Right cardiac atrium (tissue), 5 donors: Measurements from ENCODE around the gene UBE2H. TPM values are rescaled to one million over a fixed set of nuclear protein-coding genes. Genes with fewer than 3 reads are reported as not detected.
"Not testable (repeated sequence)": the region's sequence is repeated elsewhere in the genome, so short reads cannot be mapped to it uniquely, and the experiment has no call there.

ENCODE experiments used
- ATAC-seq, 2 donors: fragments of 200-7000 bp; cut with Tn5 transposase; one replicate each; pipeline versions ENCODE4 v1.8.0 to v1.9.1; 2020; ENCODE audit warnings: moderate library complexity in 2 of 2, mild to moderate bottlenecking in 1 of 2
- DNase-seq, 3 donors: peaks; one replicate each; pipeline ENCODE4 v3.0.0-alpha.2; 2020
- H3K27ac ChIP-seq: one replicate; pipeline ENCODE4 v1.5.1; 2013; ENCODE audit warnings: mild to moderate bottlenecking, low read length, control low read depth, moderate library complexity
- H3K27me3 ChIP-seq: one replicate; pipeline ENCODE4 v1.6.1; 2013; ENCODE audit not compliant: control insufficient read depth, insufficient read depth
- H3K4me1 ChIP-seq: one replicate; pipeline ENCODE4 v1.6.1; 2013; ENCODE audit warnings: low read length; ENCODE audit not compliant: control insufficient read depth, insufficient read depth
- H3K4me3 ChIP-seq: one replicate; pipeline ENCODE4 v1.5.1; 2013; ENCODE audit warnings: low read length, control low read depth
- H3K9me3 ChIP-seq: one replicate; pipeline ENCODE4 v1.6.1; 2013; ENCODE audit warnings: low read length; ENCODE audit not compliant: control insufficient read depth
- WGBS: extraction: QIAGEN DNeasy Blood & Tissue Kit; methylation state at CpG from one replicate; pipeline ENCODE4 v1.1.7; 2013; 5-methylcytosine and 5-hydroxymethylcytosine counted together
- intact Hi-C, 4 donors: fragments of 100-400 bp; cut with DNase I; formaldehyde crosslinking; loops; one replicate each; pipeline versions ENCODE4 v1.11.0 to v1.14.0; 2022 to 2023
- polyA plus RNA-seq: library from polyadenylated mRNA; stranded (reverse); fragments of 200-250 nt; gene quantifications from one replicate; pipeline ENCODE4 v1.2.3, GENCODE V29; 2013
- total RNA-seq, 4 donors: library from RNA; stranded (reverse); fragmentation: NEBNext Ultra II Directional; extraction: Animal tissue kit (Norgen Biotek cat#: 25700); gene quantifications; one replicate each; pipeline ENCODE4 v1.2.1, GENCODE V29; 2021
- donor health status: healthy with polysubstance abuse.
- donor health status: DM: no; HTN: yes; CAD: no.
- donor health status: DM: no; HTN: no; CAD: no.
- donor health status: DM: no; HTN: yes; CAD: no; lungs with severe emphysema.
- donor health status: DM: yes; HTN: yes; CAD: no.

Gene UBE2H
- total and polyA plus RNA-seq, 5 donors, result 38.2 to 79.0 (median 65.9) TPM

GRCh38 chr7:129969881-129970446, 17.2 kb upstream of the UBE2H start:
- no peak overlapping the region for H3K27ac ChIP-seq
- intact Hi-C loops, result no loop called here
- no peaks in the 10 kb centered on the region for H3K9me3 ChIP-seq
- H3K27me3 ChIP-seq, result no peaks in the 10 kb centered on the region
- no peak overlapping the region for H3K4me3 ChIP-seq
- H3K4me1 ChIP-seq, result no peaks in the 10 kb centered on the region
- ATAC-seq, result peak; percentile 50 to 82
- no peak for DNase-seq
- 35% methylated on average over 3 of the region's 3 CpGs for WGBS

GRCh38 chr7:129968592-129969383, 16.0 kb upstream of the UBE2H start:
- intact Hi-C loops, result no loop called here
- Histone ChIP-seq H3K27ac (no peak overlapping the region), H3K27me3 (no peaks in the 10 kb centered on the region), H3K9me3 (no peaks in the 10 kb centered on the region), H3K4me3 (no peak overlapping the region), H3K4me1 (no peaks in the 10 kb centered on the region)
- DNase-seq, result no peak
- 76% methylated on average over 11 of the region's 11 CpGs for whole genome bisulfite sequencing
- no peak for ATAC-seq

GRCh38 chr7:129960204-129960475, 7.4 kb upstream of the UBE2H start:
- H3K27ac ChIP-seq, H3K9me3 ChIP-seq, DNase-seq, H3K4me3 ChIP-seq, H3K4me1 ChIP-seq, ATAC-seq, H3K27me3 ChIP-seq, intact Hi-C loops: not testable (repeated sequence)
- WGBS, result 96% methylated on average over 4 of the region's 4 CpGs

GRCh38 chr7:129959471-129960203, 6.9 kb upstream of the UBE2H start:
- DNase-seq, result no peak
- no peaks in the 10 kb centered on the region for H3K9me3 ChIP-seq
- H3K4me1 ChIP-seq, result peaks cover 2% of the 10 kb centered on the region
- H3K27me3 ChIP-seq, result no peaks in the 10 kb centered on the region
- no peak overlapping the region for H3K4me3 ChIP-seq
- H3K27ac ChIP-seq, result no peak overlapping the region
- intact Hi-C loops, result loop anchor here in 2 of 4 donors (10.0 kb wide), 2 partner anchors 115 to 125 kb away; no protein-coding TSS in a partner anchor
- WGBS, result 86% methylated on average over 12 of the region's 12 CpGs
- ATAC-seq, result no peak

GRCh38 chr7:129958643-129959470, 6.1 kb upstream of the UBE2H start:
- Histone ChIP-seq H3K4me1 (peaks cover 2% of the 10 kb centered on the region), H3K9me3 (no peaks in the 10 kb centered on the region), H3K4me3 (no peak overlapping the region), H3K27ac (no peak overlapping the region), H3K27me3 (no peaks in the 10 kb centered on the region)
- ATAC-seq, result peak; percentile 93 to 98
- intact Hi-C loops, result loop anchor here in 2 of 4 donors (10.0 kb wide), 2 partner anchors 114 to 124 kb away; no protein-coding TSS in a partner anchor
- 41% methylated on average over 9 of the region's 9 CpGs for WGBS
- DNase-seq, result peak in 2 of 3 donors; percentile 61 to 63

GRCh38 chr7:129955993-129956543, 3.3 kb upstream of the UBE2H start:
- Histone ChIP-seq H3K9me3 (no peaks in the 10 kb centered on the region), H3K27me3 (no peaks in the 10 kb centered on the region), H3K27ac (no peak overlapping the region), H3K4me1 (peaks cover 2% of the 10 kb centered on the region), H3K4me3 (no peak overlapping the region)
- WGBS, result 90% methylated on average over 8 of the region's 8 CpGs
- intact Hi-C loops, result loop anchor here in 2 of 4 donors (10.0 kb wide), 2 partner anchors 111 to 121 kb away; no protein-coding TSS in a partner anchor
- ATAC-seq, result no peak
- DNase-seq, result no peak

- ATAC-seq (peak; percentile 41 to 47), DNase-seq (peak; percentile 35 to 82 (median 77))
- intact Hi-C loops, result loop anchor here in 2 of 4 donors (10.0 kb wide), 2 partner anchors 107 to 117 kb away; no protein-coding TSS in a partner anchor
- H3K27ac ChIP-seq, result peak overlapping the region; percentile 92
- H3K9me3 ChIP-seq, result no peaks in the 10 kb centered on the region
- WGBS, result under 1% methylated on average over 43 of the region's 43 CpGs
- no peaks in the 10 kb centered on the region for H3K27me3 ChIP-seq
- H3K4me1 ChIP-seq, result peaks cover 5% of the 10 kb centered on the region
- peak overlapping the region; percentile 91 for H3K4me3 ChIP-seq
These were observed 591 bp downstream of the UBE2H start for GRCh38 chr7:129952086-129952652.

GRCh38 chr7:129951226-129952085, 1.3 kb downstream of the UBE2H start:
- intact Hi-C loops, result loop anchor here in 2 of 4 donors (10.0 kb wide), 2 partner anchors 107 to 117 kb away; no protein-coding TSS in a partner anchor

GRCh38 chr7:129950933-129951225, 1.9 kb downstream of the UBE2H start:
- ATAC-seq, result no peak
- Histone ChIP-seq H3K27ac (no peak overlapping the region), H3K4me1 (peaks cover 5% of the 10 kb centered on the region), H3K27me3 (no peaks in the 10 kb centered on the region), H3K4me3 (peak overlapping the region; percentile 91), H3K9me3 (no peaks in the 10 kb centered on the region)
- intact Hi-C loops, result loop anchor here in 2 of 4 donors (10.0 kb wide), 2 partner anchors 106 to 116 kb away; no protein-coding TSS in a partner anchor
- WGBS, result 11% methylated on average over 1 of the region's 1 CpG
- no peak for DNase-seq

More at GRCh38 chr7:129951226-129952085, 1.3 kb downstream of the UBE2H start:
- DNase-seq (no peak), ATAC-seq (no peak)
- H3K4me3 ChIP-seq, result peak overlapping the region; percentile 91
- H3K4me1 ChIP-seq, result peaks cover 5% of the 10 kb centered on the region
- under 1% methylated on average over 8 of the region's 8 CpGs for whole genome bisulfite sequencing
- peak overlapping the region; percentile 92 for H3K27ac ChIP-seq
- H3K27me3 ChIP-seq, result no peaks in the 10 kb centered on the region
- no peaks in the 10 kb centered on the region for H3K9me3 ChIP-seq
